ENCODE measurements around the gene ANKS6.

The ANKS6 gene

DNA sequence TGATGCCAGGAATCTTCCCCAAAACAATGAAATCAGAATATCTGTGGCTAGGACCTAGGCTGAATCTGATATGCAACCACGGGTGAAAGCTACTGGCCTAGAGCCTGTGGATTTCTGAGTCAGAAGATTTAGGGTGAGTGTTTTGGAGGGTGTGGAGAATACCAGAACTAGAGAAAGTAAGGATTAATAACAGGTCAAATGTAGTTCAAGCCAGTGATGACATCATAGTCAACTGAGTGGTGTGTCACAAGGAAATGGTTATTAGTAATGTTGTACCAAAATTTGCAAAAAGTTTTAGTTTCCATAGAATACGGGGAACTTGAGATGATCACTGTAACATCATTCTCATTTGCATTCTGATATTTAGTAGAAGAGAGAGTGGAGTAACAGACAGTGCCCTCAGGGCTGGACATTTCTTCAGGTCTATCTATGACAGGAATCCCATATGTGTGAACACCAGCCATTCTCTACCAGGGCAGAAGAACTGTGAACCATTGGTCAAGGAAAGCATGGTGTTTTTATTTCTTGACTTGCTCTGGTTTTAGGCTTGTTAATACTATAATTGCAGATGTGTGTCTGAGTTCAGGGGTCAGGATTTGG lies 14.8 kb upstream of the ANKS6 start:
- no peak for DNase-seq

GRCh38 chr9:98810102-98810842 lies 13.9 kb upstream of the ANKS6 start:
- no peak for DNase-seq

DNA sequence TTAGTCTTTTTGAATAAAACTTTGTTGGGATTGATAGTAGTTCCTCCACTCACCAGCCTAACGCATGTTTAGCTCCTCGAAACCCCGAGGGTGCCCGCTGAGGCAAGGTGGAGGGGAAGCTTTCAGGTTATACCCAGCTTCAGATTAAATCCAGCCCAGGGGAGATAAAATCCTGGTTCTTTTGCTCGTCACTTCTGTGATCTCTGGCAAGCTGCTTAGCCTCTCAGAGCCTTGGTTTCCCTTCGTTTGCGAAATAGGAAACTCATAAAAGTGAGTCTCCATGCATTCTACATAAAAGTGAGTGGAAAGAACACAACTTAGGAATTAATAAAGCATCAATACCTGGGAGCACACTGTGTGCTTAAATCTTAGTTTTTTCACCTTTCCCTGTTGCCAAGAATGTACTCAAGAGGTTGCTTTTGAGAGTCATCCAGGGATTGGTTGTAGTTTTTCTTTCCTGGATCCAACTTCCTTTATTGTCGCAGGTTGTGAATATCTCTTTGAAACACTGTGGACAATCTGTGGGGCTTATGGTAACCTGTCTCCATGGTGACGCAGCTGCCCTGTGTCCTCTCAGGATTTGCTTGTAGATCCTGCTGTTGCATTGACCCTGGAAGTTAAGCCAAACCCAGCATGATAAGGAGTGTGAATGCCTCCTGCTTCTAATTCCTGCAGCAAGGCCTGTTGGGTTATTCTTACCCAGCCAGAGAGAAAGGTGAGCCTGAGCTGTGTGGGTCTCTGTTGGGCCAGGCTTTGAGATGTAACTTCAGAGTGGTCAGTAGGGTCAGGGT lies 13.2 kb upstream of the ANKS6 start:
- DNase-seq = no peak

DNA sequence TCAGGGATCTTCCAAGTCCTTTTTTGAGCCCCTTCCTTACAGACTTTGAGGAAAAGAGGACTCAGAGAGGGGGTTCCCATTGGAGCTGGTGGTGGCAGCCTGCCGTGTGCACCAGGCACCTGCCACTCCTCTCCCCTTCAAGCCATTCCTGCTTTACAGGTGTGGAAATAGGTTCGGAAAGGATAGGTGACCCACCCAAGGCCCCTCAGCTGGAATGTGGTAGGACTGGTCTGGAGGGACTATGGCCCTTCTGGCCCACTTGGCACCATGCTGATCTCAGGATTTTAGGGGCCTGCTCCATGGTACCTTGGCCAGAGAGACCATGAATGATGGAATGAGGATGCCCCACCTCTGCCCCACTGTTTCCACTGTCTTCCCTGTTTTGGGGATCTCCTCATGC lies 12.5 kb upstream of the ANKS6 start:
- DNase-seq = no peak

- no peak for DNase-seq
These were observed 12.1 kb upstream of the ANKS6 start for GRCh38 chr9:98808411-98808815.

GRCh38 chr9:98807814-98808195 lies 11.4 kb upstream of the ANKS6 start:
- DNase-seq = no peak

DNA sequence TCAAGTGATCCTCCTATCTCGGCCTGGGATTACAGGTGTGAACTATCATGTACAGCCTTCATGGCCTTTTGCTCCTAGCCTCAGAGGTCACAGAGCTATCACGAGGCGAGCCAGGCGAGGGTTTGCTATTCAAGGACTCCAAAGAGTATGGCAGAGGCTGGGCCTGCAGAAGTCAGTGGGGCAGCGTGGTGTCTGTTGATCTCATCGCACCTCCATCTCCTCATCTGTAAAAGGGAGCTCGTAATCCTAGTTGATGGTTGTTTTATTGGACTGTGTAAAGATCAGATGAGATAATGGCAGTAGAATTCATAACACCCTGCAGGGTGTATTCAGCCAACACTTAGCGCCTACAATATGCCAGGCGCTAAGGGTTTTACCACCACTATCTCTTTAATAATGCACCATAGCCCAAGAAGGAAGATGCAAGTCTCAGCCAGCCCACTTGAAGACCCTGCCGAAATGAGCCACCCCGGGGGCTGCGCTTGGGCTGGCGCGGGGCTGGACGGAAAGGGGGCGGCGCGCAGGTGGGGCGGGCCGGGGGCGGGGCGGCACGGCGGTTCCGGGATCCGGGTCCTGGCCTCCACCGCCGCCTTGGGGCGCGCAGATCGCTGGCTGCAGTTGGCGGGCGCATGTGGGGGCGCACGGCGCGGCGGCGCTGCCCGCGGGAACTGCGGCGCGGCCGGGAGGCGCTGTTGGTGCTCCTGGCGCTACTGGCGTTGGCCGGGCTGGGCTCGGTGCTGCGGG lies 10.9 kb upstream of the ANKS6 start, which contains the start of gene GALNT12:
GALNT12 (plus strand) TSS at position 601 of the 744 bp plus-strand sequence; CDS start at position 630, 29 bp downstream.
- DNase-seq = peak in 1 of 2 experiments; percentile 19

DNA sequence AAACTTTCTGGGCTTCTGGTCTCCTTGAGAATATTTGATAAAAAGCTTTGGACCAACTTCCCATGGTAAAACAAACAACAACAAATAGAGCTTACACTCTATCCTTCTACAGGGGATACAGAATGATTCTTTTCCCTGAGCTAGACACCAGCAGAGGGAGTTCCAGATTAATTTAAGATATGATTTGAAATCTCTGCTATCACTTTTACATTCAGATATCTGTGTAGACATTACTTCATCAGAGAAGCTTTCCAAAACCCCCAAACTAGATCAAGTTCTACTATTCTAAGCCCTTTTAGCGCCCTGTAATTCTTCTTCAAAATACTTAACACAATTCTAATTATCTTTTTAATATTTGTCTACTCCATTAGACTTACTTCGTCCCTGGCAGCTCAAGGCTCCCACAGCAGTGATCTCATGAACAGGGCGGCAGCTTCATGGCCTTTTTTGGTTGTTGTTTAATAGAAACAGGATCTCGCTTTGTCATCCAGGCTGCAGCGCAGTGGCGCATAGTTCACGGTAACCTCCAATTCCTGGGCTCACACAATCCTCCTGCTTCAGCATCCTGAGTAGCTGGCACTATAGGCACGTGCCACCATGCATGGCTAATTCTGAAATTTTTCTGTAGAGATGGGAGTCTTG lies 10.2 kb upstream of the ANKS6 start:
- DNase-seq = peak; percentile 32 to 33

DNA sequence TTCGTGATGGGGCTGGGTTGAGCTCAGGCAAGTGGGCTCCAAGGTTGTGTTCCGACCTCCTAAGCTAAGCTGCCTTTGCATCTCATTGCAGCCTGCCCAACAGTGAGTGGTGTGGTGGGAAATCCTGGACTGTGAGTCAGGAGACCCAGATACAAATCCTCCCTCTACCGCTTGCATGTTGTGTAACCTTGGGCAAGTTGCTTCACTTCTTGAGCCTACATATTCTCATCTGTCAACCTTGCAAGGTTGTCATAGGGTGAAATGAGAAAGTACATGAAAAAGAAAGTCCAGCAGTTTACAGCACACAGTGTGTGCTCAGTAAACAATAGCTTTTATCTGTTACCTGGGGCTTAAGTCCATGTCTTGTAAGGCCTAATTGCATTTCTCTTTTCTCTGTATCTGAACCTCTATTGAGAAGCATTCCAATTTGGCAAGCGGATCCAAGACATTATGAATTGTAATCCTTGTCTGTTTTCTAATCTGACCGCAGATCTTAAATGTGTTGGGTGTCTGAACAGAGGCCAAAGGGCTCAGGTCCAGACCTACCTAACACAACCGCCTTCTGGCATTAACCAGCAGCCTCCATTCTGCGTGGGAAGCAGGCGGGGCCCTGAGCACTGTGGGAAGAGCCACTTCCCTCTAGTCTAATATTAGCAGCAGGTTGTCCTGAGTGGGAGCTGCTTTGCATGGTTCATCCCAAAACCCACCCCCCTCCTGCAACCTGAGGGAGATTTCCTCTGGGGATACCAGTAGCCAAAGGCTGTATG lies 9.3 kb upstream of the ANKS6 start:
- no peak for DNase-seq

GRCh38 chr9:98804083-98804482 lies 7.7 kb upstream of the ANKS6 start:
- DNase-seq = no peak

DNA sequence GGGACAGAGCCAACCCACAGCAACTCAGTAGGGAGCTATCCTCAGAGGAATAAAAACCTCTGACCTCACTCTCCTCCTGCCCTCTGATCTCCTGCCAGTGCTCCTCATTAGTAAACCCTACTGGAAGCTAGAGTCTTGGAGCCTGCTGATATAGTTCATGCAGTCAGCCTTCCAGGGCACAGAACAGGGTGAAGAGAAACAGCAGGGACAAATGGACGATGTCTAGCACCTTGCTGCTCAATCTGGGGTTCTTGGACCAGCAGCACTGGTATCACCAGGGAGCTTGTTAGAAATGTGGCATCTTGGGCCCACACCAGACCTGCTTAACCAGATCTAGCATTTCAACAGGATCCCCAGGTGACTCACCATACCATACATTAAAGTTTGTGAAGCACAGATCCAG lies 5.6 kb upstream of the ANKS6 start:
- no peak for DNase-seq

DNA sequence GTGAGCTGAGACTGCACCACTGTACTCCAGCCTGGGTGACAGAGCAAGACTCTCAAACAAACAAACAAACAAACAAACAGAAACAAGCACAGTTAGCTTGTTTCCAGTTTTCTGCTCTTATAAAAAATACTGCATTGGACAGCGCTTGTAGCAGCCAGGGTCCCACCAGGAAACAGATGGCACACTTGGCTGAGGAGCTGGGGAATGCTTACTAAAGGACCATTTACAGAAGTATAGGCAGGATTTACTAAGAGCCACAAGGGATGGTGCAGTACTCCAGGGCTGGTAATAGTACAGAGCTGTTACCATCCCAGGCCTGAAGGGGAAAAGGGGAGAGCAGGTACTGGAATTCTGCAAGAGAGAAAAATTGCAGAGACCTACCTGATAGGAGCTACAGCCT lies 5.2 kb upstream of the ANKS6 start:
- DNase-seq = no peak

- no peak for DNase-seq
These were observed 1.9 kb upstream of the ANKS6 start for GRCh38 chr9:98798254-98798653.

DNA sequence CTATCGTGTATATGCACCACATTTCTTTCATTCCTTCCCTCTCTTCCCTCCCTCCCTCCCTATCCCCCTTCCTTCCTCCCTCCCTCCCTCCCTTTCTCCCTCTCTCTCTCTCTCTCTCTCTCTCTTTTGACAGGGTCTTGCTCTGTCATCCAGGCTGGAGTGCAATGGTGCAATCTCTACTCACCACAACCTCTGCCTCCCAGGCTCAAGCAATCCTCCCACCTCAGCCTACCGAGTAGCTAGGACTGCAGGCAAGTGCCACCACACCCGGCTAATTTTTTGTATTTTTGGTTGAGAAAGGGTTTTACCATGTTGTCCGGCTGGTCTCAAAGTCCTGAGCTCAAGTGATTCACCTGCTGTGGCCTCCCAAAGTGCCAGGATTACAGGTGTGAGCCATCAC lies 1.1 kb upstream of the ANKS6 start:
- no peak for DNase-seq

DNA sequence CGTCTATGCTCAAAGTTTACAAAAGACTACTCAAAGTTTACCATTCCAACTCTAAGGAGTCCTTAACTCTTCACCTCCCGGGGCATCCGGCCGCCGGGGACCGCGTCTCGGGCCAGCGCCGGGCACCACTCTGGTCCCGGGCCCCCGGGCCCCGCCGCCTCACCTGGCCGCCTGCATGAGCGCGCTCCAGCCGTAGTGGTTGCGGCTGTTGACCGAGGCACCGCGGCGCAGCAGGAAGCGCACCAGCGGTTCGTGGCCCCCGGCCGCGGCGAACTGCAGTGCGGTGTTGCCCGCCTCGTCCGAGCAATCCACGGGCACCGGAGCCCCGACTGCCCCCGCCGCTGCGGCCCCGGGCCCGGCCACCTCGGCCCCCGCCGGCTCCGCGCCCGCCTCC lies 388 bp downstream of the ANKS6 start:
- no peak for DNase-seq

DNA sequence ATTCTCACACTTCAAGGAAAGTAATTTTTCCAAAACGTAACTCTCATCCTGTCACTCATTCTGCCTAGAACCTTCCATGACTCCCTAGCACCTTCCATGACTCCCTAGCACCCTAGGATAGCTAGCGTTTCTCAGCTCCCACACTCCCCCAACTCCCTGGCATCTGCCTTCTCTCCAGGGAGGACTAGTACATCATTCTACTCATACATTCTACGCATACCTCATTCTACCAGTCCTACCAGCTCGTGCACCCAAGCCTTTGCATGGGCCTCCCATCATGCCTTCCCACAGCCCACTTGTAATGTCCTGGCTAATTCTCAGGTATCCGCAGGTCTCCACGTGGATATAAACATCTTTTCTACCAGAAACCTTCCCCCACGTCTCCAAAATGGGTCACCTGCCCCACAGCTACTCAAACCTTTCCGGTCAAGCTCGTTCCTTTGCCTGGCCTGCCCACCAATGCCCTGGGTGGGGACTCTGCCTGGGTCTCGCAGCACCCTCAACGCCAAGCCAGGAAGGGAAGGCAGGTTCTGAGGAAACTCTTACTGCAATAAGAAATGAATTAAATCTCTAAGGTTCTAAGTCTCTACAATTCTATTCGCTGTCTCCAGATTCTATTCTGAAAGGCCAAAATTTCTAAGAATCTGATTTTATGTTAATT lies 930 bp downstream of the ANKS6 start:
- no peak for DNase-seq

GRCh38 chr9:98794802-98795201 lies 1.6 kb downstream of the ANKS6 start:
- no peak for DNase-seq

GRCh38 chr9:98793031-98793430 lies 3.3 kb downstream of the ANKS6 start:
- DNase-seq = no peak

DNA sequence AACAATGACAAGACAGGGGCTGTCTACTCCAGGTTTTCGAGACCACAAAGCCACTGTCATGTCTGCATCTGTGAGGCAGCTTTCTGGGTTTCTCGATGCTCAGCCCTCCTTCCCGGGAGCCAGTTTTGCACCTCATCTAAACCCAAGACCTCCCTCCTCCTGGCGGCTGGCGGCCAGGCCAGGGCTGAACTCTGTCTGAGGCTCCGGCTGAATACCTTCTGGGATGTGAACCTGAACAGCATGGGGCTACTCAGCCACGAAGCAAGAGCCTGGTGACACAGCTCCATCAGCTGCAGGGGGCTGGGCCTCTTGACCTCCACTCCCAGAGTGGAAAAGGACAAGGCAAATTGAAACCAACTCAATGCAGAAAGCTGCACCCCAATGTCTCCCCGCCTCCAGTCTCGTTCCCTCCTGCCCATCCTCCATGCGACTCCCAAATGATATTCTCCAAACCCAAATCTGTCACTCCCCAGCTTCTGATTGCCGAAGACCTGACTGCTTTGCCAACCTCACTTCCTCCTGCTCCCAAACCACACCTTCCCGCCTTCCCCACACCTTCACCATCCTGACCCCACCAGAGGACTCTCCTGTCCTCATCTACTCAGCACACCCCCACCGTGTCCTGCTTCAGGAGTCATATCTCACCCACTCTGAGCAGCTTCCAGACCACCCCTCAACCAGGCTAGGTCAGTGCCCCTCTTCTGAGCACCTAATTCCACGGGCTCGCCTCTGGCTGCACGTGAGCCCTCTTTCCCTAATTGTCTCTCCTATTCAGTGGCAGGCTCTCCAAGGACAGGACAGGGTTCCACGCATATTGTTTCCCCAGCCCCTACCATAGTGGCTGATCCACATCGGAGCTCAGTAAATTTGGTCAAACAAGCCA lies 4.5 kb downstream of the ANKS6 start:
- DNase-seq = no peak

Measured in Kasumi-1 (cell line).